ENCODE results near the gene MUTYH. TPM values are rescaled to one million over a fixed set of nuclear protein-coding genes. Genes with fewer than 3 reads are reported as not detected.
A peak's percentile ranks its signal among the peaks of the same experiment; 100 is the strongest.
"Not testable (repeated sequence)": the region's sequence is repeated elsewhere in the genome, so short reads cannot be mapped to it uniquely, and the experiment has no call there.

The MUTYH gene
- total RNA-seq, 1 donor from 2014 or later, result 15.2 TPM

DNA sequence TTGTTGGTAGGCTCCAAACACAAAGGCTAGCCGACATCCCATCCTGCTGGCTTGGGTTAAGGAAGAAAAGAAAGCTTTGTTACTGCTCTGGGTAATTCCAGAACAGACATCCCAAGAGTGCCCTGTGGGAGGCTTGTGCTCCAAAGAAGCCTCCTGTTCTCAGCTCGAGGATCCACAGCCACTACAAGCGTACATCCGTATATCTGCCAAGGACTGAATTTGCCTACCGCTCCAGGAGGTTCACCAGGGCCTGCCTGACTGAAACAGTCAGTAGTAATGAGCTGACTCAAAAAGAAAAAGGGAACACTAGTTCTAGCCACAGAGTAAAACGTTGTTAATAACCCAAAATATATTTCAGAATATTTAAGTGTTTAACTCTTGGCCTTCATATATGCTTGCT is 24.8 kb upstream of the MUTYH start:
- no peak overlapping the region for H3K4me3 ChIP-seq (ENCODE audit: low read depth, low read length)
- no peak for DNase-seq (ENCODE audit: low read depth)
- TF ChIP-seq, protein P1, sequence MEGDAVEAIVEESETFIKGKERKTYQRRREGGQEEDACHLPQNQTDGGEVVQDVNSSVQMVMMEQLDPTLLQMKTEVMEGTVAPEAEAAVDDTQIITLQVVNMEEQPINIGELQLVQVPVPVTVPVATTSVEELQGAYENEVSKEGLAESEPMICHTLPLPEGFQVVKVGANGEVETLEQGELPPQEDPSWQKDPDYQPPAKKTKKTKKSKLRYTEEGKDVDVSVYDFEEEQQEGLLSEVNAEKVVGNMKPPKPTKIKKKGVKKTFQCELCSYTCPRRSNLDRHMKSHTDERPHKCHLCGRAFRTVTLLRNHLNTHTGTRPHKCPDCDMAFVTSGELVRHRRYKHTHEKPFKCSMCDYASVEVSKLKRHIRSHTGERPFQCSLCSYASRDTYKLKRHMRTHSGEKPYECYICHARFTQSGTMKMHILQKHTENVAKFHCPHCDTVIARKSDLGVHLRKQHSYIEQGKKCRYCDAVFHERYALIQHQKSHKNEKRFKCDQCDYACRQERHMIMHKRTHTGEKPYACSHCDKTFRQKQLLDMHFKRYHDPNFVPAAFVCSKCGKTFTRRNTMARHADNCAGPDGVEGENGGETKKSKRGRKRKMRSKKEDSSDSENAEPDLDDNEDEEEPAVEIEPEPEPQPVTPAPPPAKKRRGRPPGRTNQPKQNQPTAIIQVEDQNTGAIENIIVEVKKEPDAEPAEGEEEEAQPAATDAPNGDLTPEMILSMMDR (conservative IDR thresholded peaks at IDR 0.05; ENCODE audit: low read depth, low read length), result no peak

DNA sequence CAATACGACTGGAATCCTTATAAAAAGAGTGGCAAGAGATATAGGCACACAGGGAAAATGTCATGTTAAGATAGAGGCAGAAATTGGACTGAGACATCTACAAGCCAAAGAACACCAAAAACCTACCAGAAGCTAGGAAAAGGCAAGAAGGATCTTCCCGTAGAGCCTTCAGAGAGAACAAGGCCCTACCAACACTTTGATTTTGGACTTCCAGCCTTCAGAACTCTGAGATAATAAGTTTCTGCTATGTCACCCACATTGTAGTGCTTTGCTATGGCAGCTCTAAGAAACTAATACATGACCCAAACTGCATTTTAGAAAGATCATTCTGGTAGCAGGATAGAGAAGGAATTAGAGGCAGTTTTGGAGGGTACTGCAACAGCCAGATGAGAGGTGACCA is 24.1 kb upstream of the MUTYH start:
- TF ChIP-seq, protein P1 (conservative IDR thresholded peaks at IDR 0.05; ENCODE audit: low read depth, low read length), result no peak
- no peak for DNase-seq (ENCODE audit: low read depth)
- no peak overlapping the region for H3K4me3 ChIP-seq (ENCODE audit: low read depth, low read length)

DNA sequence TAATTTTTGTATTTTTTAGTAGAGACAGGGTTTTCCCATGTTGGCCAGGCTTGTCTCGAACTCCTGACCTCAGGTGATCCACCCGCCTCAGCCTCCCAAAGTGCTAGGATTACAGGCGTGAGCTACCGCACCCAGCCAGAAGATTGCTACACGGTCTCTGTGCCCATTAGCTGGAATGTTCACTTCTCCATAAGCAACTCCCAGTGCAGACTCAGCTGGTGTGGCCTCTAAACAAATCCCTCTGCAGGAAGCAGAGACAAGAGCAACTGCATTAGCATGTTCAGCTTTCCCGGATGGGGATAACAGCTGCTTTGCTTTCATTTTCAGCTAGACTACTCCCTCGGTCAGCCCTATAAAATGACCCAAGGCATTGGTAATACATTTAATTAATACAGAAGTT is 20.7 kb upstream of the MUTYH start:
- not testable (repeated sequence) for H3K4me3 ChIP-seq (ENCODE audit: low read depth, low read length); DNase-seq (ENCODE audit: low read depth)

DNA sequence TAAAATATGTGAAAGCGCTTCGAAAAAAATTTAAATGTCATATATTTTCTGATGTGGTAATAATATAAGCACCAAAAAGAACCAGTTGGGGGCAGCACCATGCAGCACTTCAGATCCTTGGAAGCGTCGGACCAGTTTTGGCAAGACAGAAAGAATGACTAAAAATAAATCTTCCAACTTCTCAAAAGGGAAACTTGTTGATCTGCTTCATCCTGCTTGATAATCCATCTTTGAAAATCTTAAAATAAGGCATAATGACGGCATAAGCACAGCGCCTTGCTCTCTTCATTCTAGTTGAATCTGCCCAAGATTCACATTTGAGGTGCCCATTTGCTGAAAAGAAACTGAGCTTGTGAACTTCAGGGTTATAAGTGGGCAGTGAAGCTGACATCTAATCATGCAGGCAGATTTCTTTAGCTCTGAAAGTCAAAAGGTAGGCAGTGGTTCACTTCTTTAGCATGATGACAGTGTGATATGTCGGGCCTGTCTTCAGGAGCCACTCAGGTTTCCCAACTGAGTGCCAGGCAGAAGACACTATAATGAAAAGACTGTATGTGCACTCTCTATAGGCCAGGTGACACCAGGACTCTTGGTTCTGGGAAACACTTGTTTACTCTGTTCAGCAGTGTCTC is 19.8 kb upstream of the MUTYH start:
- DNase-seq (ENCODE audit: low read depth), result peak; percentile 10

DNA sequence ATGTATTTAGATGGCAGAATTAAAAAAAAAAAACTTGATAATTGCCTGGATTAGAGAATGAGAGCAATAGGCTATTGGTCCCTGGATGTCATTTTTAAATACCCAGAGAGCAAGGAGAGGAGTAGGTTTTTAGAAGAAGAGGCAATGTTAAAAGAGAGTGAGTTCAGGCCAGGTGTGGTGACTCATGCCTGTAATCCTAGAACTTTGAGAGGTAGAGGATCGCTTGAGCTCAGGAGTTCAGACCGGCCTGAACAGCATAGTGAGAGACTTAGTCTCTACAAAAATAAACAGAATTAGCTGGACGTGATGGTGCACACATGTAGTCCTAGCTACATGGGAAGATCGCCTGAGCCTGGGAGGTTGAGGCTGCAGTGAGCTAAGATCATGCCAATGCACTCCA is 15.9 kb upstream of the MUTYH start:
- no peak overlapping the region for H3K4me3 ChIP-seq (ENCODE audit: low read depth, low read length)
- TF ChIP-seq, protein P1 (conservative IDR thresholded peaks at IDR 0.05; ENCODE audit: low read depth, low read length), result no peak
- no peak for DNase-seq (ENCODE audit: low read depth)

More for the DNA sequence above, 19.8 kb upstream of the MUTYH start:
- no peak overlapping the region for H3K4me3 ChIP-seq (ENCODE audit: low read depth, low read length)
- TF ChIP-seq, protein P1 (conservative IDR thresholded peaks at IDR 0.05; ENCODE audit: low read depth, low read length), result peak; percentile 73

DNA sequence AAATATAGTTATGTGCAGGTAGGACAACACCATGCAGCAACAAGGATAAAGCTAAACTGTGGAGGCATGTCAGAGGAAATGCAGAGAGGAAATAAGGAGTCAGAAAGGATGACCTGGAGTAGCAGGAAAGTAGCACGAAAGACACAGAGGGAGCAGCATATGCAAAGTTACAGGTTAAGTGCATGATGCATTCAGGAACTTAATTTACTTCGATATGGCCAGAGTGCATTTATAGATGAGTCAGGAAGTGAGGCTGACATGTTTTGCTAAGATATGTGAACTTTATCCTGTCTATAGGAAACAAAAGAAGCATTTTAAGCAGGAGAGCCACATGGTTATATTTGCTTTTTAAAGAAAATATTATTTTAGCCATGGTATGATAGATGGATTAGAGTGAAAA is 15.4 kb upstream of the MUTYH start:
- TF ChIP-seq, protein P1 (conservative IDR thresholded peaks at IDR 0.05; ENCODE audit: low read depth, low read length), result no peak
- no peak overlapping the region for H3K4me3 ChIP-seq (ENCODE audit: low read depth, low read length)
- DNase-seq (ENCODE audit: low read depth), result no peak

DNA sequence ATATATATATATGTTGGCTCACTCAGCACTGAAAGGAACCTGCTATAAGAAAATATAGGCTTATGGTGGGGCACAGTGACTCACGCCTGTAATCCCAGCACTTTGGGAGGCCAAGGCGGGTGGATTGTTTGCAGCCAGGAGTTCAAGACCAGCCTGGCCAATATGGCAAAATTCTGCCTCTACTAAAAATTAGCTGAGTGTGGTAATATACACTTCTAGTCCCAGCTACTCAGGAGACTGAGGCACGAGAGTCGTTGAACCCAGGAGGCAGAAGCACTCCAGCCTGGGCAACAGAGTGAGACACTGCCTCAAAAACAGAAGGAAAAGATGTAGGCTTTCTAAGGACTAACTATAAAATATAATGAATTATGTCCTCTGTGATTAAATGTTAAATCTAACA is 14.6 kb upstream of the MUTYH start:
- TF ChIP-seq, protein P1 (conservative IDR thresholded peaks at IDR 0.05; ENCODE audit: low read depth, low read length), result no peak
- no peak for DNase-seq (ENCODE audit: low read depth)
- no peak overlapping the region for H3K4me3 ChIP-seq (ENCODE audit: low read depth, low read length)
